SU-DHL-6 (cell line): Measurements from ENCODE around the gene ANKRD33B.

ENCODE experiments used
- EZH2phosphoT487 ChIP-seq: fragments of 200-600 bp; sonication (generic), shearing (Covaris generic); conservative IDR thresholded peaks from 2 replicates; pipeline ENCODE4 v1.6.1; 2018; ENCODE audit warnings: mild to moderate bottlenecking, antibody characterized with exemption, low read length, moderate library complexity, mixed read lengths
- TF ChIP-seq, protein P1 (sequence below): fragments of 200-600 bp; sonication (generic); IDR thresholded peaks from one replicate; pipeline ENCODE4 v1.5.1; 2017; ENCODE audit warnings: antibody characterized with exemption, mild to moderate bottlenecking, low read length, moderate library complexity; ENCODE audit not compliant: insufficient read depth, poor library complexity, severe bottlenecking

DNA sequence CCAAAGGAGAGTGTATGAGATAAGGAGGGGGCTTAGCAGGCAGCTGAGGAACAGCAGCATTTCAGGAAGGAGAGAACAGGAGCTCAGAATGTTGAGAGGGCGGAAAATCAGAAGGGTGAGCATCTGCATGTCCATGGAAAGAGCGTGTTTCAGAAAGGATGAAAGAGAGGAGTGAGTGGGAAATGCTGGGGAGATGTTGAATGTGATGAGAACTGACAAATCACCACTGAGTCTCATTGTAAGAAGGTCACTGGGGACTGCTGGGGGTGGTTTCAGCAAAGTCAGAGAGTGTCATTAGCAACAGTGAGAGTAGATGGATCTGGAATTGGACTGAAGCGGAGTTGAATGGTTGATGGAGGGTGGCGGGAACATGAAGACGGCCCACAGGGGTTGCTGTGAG is 65.8 kb downstream of the ANKRD33B start:
- TF ChIP-seq, protein P1, sequence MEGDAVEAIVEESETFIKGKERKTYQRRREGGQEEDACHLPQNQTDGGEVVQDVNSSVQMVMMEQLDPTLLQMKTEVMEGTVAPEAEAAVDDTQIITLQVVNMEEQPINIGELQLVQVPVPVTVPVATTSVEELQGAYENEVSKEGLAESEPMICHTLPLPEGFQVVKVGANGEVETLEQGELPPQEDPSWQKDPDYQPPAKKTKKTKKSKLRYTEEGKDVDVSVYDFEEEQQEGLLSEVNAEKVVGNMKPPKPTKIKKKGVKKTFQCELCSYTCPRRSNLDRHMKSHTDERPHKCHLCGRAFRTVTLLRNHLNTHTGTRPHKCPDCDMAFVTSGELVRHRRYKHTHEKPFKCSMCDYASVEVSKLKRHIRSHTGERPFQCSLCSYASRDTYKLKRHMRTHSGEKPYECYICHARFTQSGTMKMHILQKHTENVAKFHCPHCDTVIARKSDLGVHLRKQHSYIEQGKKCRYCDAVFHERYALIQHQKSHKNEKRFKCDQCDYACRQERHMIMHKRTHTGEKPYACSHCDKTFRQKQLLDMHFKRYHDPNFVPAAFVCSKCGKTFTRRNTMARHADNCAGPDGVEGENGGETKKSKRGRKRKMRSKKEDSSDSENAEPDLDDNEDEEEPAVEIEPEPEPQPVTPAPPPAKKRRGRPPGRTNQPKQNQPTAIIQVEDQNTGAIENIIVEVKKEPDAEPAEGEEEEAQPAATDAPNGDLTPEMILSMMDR: no peak
- no peak for TF ChIP-seq EZH2phosphoT487
